Activated T-cell treated with anti-CD3 and anti-CD28 coated beads for 48 hours (primary cell): ENCODE measurements around the gene FRAS1.
"Not testable (repeated sequence)": the region's sequence is repeated elsewhere in the genome, so short reads cannot be mapped to it uniquely, and the experiment has no call there.

ENCODE experiments used
- DNase-seq: peaks from one replicate; pipeline ENCODE4 v3.0.0-alpha.2; 2020; ENCODE audit warnings: low read depth

FRAS1 gene

DNA sequence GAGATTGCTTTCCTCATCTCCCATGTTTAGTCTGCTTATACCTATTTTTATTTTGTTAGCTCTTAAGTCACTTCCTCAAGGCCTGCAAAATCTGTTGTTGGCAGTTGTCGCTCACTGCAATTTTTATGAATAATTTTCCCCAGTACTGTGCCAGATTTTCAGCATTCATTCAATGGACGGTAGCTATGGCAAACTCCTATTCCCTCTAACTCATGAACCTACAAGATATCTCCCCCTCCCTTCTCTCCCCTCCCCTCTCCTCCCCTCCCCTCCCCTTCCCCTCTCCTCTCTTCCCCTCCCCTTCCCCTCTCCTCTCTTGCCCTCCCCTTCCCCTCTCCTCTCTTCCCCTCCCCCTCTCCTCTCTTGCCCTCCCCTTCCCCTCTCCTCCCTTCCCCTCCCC is 160.4 kb downstream of the FRAS1 start:
- no peak for DNase-seq

- no peak for DNase-seq
Observed at GRCh38 chr4:78218260-78218659, 161.1 kb downstream of the FRAS1 start.

- no peak for DNase-seq
Observed at GRCh38 chr4:78219825-78220224, 162.7 kb downstream of the FRAS1 start.

- DNase-seq: no peak
Observed at GRCh38 chr4:78220283-78220682, 163.2 kb downstream of the FRAS1 start.

GRCh38 chr4:78222575-78223186 is 165.6 kb downstream of the FRAS1 start:
- no peak for DNase-seq

DNA sequence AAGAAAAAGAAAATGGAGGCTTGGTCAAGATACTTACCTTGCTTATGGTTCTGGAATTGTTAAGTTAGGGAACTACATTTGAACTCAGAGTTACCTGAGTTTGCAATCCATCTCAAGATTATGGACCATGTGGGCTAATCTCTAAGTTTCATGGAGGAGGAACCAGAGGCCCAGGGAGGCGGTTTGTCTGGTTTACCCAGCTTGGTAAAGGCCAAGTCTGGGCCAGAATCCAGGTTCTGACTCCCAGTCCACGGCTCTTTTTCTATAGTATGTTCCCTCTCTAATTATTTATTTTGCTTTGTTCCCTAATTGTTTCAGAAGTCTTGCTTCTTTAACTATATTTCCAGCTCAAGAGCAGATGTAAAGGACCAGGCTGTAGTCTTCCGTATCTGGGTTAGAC is 168.1 kb downstream of the FRAS1 start:
- no peak for DNase-seq

- DNase-seq: no peak
Observed at GRCh38 chr4:78226279-78226678, 169.2 kb downstream of the FRAS1 start.

DNA sequence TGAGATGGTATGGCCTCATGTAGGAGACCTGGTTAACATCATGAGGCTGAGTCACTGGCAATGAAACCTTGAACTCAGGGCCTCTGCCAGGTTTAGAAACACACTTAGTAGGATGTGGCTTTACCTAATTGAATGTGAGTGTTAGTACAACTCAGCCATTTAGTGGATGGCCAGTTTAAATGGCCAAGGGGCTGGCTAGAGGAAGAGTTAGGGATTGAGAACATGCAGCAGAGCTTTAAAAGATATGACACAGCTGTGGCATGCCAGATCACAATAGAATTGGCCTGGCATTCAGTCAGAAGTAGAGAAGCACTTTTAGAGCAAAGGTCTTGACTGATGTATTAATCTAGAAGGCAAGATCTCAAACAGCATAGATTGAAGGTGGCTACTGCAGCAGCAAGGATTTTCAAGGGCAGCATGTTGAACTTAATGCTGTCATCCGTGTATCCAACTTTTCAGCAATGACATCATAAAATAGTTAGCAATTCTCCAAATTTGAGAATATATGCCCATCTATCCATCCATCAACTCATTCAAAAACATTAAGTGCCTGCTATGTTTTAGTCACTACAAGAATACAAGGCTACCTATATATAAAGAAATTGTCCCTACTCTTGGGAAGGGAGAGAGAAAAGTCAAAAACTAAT is 170.4 kb downstream of the FRAS1 start:
- DNase-seq: no peak

GRCh38 chr4:78235800-78236199 is 178.7 kb downstream of the FRAS1 start:
- DNase-seq: no peak

DNA sequence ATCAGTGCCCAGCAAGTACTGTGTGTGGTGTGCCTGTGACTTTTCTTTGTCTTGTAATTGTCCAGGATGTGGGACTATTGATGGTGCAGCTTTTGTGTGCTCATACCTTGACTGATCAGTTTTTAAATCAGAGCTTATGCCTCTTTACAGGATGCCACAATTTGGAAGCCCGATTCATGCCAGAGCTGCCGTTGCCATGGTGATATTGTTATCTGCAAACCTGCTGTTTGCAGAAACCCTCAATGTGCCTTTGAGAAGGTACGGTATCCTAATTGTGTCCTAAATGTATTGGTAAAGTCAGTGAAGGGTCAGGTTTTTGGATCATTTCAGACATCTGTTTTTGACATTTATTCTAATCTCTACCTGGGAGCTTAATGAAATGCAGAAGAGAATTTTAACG is 180.2 kb downstream of the FRAS1 start:
- no peak for DNase-seq

DNA sequence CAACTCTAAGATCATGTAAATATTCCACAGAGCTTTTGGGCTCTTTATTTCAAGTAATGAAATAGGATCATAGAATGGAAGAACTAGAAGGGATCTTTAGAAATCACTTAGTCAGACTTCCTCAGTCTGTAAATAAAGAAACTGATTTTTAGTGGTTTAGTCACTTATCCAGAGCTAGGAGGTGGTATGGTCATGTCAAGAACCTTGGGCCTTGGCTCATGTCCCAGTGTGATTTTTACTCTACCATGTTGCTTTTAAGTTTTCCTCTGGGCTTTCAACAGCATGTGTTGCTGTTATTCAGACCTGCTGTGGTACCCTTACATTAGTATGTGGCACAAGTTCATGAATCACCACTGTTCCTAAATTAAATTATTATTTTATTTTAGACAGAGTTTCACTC is 184.9 kb downstream of the FRAS1 start:
- DNase-seq: no peak

GRCh38 chr4:78244705-78245485 is 187.8 kb downstream of the FRAS1 start:
- DNase-seq: no peak

DNA sequence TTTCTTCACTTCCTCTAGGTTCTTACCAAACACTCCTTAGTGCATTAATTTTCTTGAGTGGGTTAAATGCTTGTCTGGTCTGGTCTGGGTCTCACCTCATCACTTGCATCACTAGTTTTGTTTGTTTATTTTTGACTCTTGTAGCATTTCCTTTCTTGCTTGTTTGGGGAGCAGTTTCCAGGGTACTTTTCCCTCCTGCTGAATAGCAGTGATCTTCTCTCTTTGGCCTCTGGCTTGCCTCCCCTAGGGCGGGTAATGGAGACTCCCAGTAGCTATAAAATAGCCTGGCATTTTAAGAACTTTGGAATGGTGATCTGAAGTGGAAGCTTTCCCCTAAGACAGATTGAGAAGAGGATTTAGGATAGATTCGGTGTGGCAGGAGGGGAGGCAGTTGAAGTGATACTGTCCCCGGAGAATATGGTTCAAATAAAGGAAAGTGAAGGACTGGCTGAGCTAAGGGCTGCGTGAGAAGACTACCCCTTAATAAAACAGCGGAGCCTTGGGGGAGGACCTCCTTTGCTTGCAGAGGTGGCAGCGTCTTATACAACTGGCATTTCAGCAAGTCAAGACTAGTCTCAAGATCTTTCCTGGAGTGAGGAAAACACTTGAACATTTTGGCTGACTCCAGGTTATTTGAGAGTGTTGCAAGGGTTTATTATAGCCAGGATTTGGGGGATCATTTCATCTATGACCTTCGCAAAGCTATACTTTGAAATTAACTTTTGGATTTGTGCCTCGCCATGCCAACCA is 190.6 kb downstream of the FRAS1 start:
- DNase-seq: no peak

DNA sequence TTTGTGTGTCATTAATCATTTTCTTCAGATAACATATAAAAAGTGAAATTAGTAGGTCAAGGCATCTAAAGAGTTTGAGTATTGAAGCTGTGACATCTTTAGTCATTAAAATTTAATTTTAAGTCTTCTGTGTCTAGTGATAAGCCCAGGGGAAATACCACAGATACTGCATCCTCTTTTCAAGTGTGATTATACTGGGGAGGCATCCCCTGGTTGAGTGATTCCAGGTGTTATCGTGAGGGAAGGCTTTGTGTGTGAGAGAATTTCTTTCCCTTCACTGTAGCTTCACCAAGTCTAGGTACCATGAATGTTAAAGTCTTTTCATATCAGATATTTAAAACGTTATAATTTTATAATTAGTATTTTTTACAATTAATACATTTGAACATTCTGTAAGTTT is 193.4 kb downstream of the FRAS1 start:
- DNase-seq: no peak

DNA sequence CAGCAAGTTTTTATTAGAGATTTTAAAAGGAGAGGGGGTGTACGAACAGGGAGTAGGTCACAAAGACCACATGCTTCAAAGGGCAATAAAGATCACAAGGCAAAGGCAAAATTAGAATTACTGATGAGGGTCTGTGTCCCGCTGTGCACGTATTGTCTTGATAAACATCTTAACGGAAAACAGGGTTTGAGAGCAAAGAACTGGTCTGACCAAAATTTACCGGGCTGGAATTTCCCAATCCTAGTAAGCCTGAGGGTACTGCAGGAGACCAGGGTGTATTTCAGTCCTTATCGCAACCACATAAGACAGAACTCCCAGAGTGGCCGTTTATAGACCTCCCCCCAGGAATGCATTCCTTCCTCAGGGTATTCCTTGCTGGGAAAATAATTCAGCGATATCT is 195.7 kb downstream of the FRAS1 start:
- DNase-seq: not testable (repeated sequence)

DNA sequence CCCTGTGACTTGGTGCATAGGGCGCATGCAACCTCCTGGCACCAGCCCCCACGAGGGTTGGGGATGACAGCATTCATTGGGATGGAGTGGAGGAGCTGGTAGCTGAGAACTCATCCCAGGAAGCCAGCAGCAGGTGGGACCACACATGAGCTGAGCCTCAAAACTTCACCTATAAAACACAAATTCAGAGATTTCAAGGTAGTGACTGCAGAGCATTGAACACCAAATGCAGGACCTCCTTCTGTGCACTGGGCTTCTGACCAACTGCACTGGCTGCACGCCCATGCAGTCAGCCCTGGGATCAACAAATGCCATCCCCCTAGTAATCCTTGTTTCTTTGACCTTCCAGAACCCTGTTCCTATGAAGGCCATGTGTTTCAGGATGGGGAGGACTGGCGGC is 197.8 kb downstream of the FRAS1 start:
- no peak for DNase-seq

- no peak for DNase-seq
Observed at GRCh38 chr4:78265006-78265405, 207.9 kb downstream of the FRAS1 start.

DNA sequence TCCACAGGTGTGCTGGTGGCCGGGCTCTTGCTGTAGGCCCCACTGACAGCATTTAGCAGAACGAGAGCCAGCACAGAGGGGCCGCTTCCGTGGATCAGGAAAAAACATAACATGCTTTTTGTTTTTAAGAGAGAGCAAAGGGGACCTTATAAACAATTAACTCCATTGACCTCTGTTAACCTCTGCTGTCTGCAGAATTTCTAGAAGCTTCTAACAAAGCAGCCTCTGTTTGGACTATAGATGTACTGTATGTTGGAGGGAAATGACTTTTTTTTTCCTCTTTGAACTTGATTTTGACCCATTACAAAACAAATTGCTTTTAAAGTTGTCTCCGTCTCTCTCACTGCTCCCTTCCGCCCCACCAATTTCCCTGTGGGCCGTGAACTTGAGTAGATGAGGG is 210.7 kb downstream of the FRAS1 start:
- no peak for DNase-seq

DNA sequence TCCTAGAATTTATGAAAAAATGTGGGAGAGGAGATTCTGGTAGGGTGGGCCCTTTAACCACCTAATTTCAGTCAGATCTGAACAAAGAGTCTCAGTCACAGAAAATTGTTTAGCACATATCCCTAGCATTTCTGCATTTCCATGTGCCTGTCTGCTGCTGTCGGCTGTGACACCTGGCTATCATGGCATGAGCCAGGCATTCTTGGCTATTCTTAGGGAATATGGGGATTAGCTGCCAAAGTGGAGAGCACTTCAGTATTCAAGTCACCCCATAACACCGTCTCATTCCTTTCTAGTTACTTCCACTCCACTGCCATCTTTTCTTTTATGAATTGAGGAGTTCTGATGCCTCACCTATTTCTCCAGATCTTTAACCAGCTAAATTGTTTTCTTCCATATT is 211.5 kb downstream of the FRAS1 start:
- DNase-seq: no peak

GRCh38 chr4:78275450-78275849 is 218.3 kb downstream of the FRAS1 start:
- DNase-seq: not testable (repeated sequence)

GRCh38 chr4:78286281-78286680 is 229.2 kb downstream of the FRAS1 start:
- no peak for DNase-seq

DNA sequence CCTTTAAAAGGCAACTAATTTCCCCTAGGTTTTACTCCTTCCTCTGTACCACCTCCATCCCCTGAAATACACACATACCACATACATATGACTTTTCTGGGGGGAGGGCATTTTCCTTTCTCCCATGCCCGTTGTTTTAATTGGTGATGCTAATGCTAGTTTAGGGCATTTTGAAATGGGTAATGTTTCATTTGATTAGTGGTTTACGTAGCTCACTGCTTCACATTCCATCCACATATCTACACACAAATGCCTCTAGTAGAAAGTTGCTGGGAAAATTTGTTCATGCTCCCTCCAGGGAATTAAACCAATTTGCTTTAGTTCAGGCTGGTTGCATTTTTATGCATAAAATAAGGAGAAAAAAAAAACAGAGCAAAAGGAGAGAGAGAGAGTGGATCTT is 231.2 kb downstream of the FRAS1 start:
- DNase-seq: no peak

DNA sequence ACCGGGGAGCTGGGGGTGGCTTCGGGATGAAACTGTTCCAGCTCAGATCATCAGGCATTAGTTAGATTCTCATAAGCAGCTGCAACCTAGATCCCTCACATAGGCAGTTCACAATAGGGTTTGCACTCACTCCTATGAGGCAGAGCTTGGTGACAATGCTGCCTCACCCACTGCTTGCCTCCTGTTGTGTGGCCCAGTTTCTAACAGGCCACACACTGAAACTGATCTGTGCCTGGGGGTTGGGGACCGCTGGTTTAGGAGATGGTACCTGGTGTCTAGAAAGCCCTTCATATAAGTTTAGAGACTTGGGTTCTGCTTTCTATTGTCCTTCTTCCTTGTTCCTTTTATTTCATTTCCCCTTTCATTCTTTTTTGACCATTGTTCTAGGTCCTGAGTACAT is 234.2 kb downstream of the FRAS1 start:
- no peak for DNase-seq
